ENCODE data around the gene CCNI2. TPM values are rescaled to one million over a fixed set of nuclear protein-coding genes. Genes with fewer than 3 reads are reported as not detected.
"Not testable (repeated sequence)": the region's sequence is repeated elsewhere in the genome, so short reads cannot be mapped to it uniquely, and the experiment has no call there.

CCNI2 gene
- total RNA-seq, 1 donor from 2014 or later, result 0.42 TPM

GRCh38 chr5:132800545-132800944, 53.3 kb downstream of the CCNI2 start:
- Histone ChIP-seq H3K36me3 (ENCODE audit: control insufficient read depth, insufficient read depth, low read length) (no peaks in the 10 kb centered on the region), H3K4me3 (ENCODE audit: low read depth, low read length) (no peak overlapping the region), H3K27me3 (ENCODE audit: control insufficient read depth, insufficient read depth, low read length) (no peaks in the 10 kb centered on the region)
- no peak for DNase-seq (ENCODE audit: low read depth)
- TF ChIP-seq CTCF (IDR thresholded peaks at IDR 0.05; ENCODE audit: insufficient read depth, low read length, poor library complexity, severe bottlenecking), result no peak

- TF ChIP-seq CTCF (IDR thresholded peaks at IDR 0.05; ENCODE audit: insufficient read depth, low read length, poor library complexity, severe bottlenecking), result no peak
- Histone ChIP-seq H3K27me3 (ENCODE audit: control insufficient read depth, insufficient read depth, low read length) (no peaks in the 10 kb centered on the region), H3K36me3 (ENCODE audit: control insufficient read depth, insufficient read depth, low read length) (no peaks in the 10 kb centered on the region), H3K4me3 (ENCODE audit: low read depth, low read length) (no peak overlapping the region)
- DNase-seq (ENCODE audit: low read depth), result no peak
Measured at GRCh38 chr5:132802044-132802684, 54.9 kb downstream of the CCNI2 start.

GRCh38 chr5:132802685-132803066, 55.5 kb downstream of the CCNI2 start:
- DNase-seq (ENCODE audit: low read depth); H3K36me3 ChIP-seq (ENCODE audit: control insufficient read depth, insufficient read depth, low read length): not testable (repeated sequence)

More at GRCh38 chr5:132802685-132803066, 55.5 kb downstream of the CCNI2 start:
- not testable (repeated sequence) for H3K4me3 ChIP-seq (ENCODE audit: low read depth, low read length); H3K27me3 ChIP-seq (ENCODE audit: control insufficient read depth, insufficient read depth, low read length)

Other genes with a start within 250 kb of the CCNI2 start
- gene IL5, start 203.9 kb upstream of the CCNI2 start, total RNA-seq, result not detected in 2 replicates
- 27.8 and 35.1 TPM in 2 replicates for gene RAD50, start 190.4 kb upstream of the CCNI2 start, total RNA-seq
- not detected in 2 replicates for gene IL13, start 89.3 kb upstream of the CCNI2 start, total RNA-seq
- gene IL4, start 73.4 kb upstream of the CCNI2 start, total RNA-seq, result not detected in 2 replicates
- gene KIF3A, start 9.9 kb upstream of the CCNI2 start, total RNA-seq, result 10.6 and 10.7 TPM in 2 replicates
- gene SEPTIN8, start 29.8 kb downstream of the CCNI2 start, total RNA-seq, result 68.6 and 88.7 TPM in 2 replicates
- 0.21 and 0.89 TPM in 2 replicates for gene SOWAHA, start 65.9 kb downstream of the CCNI2 start, total RNA-seq
- 6.7 and 9.8 TPM in 2 replicates for gene SHROOM1, start 83.2 kb downstream of the CCNI2 start, total RNA-seq
- 0.88 and 0.89 TPM in 2 replicates for gene GDF9, start 119.0 kb downstream of the CCNI2 start, total RNA-seq
- gene UQCRQ, start 119.2 kb downstream of the CCNI2 start, total RNA-seq, result 154 and 197 TPM in 2 replicates
- gene LEAP2, start 126.2 kb downstream of the CCNI2 start, total RNA-seq, result 0.25 and 0.34 TPM in 2 replicates
- 69.0 and 76.7 TPM in 2 replicates for gene AFF4, start 216.2 kb downstream of the CCNI2 start, total RNA-seq

All from kidney epithelial cell (primary cell).